ENCODE results near the gene MTHFD1L.
"Not testable (repeated sequence)": the region's sequence is repeated elsewhere in the genome, so short reads cannot be mapped to it uniquely, and the experiment has no call there.

Gene MTHFD1L

DNA sequence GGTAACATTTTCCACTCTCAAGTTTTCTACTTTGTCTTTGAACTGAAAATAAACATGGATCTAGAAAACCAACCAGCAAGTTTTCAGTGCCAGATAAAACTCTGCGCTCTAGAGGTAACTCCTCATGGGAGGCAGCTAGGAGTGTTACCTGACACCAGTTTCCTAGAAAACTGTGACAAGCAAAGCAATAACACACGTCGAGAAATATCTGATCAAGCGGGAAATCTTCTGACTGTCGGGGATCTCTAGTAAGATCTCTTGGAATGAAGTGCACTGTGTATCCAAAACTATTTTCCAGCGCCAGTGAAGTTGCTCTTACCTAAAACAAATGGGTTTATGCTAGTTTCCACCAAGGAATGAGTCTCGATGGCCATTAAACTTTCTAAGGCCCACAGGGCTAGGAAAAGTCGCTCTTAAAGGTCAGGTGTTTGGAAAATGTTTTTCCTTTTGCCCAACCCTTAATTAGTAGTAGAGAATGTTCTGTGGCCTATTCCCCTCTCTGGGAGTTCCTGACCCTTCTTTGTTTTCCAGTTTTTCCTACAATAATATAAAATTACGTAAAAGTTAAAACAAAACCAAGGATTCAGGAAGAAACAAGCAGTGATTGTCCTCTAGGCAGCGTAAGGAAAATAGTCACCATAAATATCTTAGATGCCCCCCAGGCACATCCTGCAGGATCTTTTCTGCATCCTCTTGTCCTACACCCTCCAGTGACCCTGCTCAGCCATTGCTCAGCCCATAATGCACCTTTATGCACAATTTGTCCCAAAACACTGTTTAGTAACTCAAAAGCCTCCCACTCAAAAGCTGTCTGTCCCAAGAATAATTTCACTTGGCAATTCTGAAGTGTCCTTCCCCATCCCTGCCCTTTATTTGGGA is 236.6 kb downstream of the MTHFD1L start:
- no peak for DNase-seq

DNA sequence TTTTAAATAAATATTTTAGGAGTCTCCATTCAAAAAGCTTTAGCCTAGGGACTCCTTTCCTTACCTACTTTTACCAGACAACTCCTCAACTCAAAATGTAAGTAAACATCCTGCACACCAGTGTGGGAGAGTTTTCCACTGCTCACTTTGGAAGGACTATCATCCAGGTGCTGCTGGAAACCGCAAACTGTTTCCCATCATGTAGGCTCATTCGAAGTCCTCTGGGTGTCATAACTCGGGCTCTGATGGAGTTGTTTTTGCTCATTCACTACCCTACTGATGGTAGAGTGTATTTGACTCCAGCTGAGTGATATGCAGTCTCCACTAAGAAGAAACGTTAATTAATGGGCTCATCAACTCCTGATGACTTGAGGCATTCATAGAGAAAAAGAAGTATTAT is 237.8 kb downstream of the MTHFD1L start:
- no peak for DNase-seq

DNA sequence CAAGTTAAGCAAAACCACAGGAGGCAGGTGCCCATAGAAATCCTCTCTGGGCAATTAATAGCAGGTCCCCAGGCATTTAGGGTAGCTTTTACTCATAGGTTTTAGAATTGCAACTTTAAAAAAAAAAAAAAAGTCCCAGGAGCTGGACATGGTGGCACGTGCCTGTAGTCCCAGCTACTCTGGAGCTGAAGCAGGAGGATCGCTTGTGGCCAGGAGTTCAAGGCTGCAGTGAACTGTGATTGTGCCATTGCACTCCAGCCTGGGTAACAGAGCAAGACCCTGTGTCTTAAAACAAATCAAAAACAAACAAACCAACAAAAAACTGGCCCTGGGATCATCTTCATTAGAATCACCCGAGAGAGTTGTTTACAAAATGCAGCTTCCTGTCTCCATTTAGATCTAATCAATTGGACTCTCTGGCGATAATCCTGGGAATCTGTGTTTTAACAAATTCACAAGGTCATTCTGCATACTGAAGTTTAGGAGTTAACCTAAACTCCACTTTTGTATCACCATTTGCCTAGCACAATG is 242.5 kb downstream of the MTHFD1L start:
- DNase-seq: no peak

DNA sequence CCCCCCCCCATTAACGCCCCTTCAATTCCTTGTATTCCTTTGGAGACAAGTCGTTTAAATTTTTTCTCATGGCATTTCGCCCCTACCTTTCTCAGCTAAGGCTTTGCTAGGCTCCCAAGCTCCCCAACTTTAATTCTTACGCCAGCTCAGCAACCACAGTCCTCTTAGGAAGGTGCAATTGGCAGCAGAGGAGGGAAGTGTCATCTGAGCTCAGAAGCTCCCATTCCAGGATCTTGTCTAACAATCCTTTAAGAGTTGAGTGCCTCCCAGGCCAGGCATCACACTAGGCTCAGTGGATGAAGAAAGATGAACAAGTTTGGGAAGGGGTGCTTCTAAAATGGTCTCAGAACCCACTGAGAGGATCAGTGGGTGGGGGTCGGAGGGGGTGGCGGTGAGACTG is 243.0 kb downstream of the MTHFD1L start:
- no peak for DNase-seq

DNA sequence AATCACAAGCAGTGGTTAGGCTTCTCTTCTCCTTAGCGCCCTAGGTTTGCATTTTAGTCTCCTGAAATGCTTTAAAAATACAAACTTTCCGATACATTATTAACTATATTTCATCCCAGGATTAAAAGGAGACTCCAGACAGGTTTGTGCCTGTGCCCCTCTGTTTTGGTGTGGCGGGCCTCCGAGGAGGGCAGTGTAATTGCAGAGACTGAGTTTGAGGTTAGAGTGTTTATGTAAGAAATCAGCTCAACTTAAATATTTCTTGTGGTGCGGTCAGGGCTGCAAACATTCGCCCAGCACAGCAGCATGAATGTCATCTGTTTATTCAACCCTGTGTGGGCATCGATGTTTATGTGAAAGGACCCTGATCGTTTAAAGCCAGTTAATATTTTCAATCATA is 243.9 kb downstream of the MTHFD1L start:
- no peak for DNase-seq

DNA sequence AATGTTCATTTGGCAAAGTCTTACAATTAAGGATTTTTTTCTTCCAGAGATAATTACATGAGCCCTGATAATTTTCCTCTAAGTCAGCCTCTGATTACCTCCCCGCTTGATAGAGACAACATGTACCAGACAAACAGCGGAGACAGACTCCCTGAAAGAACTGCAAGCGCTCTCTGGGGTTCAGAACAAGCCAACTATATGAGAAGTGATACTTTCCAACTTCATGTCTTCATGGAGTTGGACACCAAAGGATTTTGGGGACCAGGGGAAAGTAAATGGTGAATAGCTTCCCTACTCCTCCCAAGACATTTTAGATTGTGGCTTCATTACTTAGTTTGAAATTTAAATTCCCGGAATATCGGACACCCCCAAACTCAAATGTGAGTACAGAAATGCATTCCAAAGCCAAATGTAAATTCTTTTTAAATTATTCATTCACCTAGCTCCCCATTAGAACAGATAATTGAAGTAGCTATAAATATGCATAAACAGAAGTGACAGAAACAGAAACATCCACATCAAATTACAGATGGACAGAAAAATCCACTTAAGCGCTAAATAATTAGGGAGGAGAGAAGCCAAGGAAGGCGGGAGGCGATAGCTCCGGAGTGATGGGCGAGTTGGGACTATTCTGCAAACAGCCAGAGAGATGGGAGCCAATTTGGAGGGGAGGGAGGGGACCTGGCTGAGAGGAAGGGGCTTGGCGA is 244.5 kb downstream of the MTHFD1L start:
- no peak for DNase-seq

DNA sequence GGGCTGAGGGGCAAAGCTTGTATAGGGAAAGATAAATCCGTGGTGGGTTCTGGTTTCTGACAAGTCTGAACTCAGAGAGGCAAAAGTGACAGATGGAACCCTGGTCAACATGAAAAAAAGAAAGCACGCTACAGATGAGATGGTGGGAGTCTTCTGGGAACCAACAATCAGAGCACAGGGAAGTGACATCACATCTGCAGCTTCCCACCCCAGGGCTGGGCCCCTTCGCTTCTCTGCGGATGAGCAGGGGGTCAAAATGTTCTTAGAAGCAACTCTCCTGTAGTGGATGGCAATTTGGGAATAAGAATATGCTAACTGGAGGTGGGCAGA is 245.0 kb downstream of the MTHFD1L start:
- DNase-seq: no peak

DNA sequence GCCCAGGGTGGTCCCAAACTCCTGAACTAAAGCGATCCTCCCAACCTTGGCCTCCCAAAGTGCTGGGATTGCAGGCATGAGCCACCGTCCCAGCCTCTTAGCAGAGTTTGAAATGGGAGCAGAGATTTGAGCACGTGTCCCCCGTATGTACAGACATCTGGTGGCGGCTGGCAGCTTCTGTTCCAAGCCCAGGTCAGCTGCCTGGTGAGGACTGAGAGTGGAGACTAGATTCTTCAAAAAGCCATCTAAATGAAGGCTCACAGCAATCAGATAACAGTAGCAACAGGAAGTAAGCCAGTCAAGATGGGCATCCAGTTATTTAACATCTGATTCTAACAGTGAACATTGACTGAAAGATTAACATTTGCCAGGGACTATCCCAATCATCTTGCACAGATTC is 246.2 kb downstream of the MTHFD1L start:
- DNase-seq: no peak

DNA sequence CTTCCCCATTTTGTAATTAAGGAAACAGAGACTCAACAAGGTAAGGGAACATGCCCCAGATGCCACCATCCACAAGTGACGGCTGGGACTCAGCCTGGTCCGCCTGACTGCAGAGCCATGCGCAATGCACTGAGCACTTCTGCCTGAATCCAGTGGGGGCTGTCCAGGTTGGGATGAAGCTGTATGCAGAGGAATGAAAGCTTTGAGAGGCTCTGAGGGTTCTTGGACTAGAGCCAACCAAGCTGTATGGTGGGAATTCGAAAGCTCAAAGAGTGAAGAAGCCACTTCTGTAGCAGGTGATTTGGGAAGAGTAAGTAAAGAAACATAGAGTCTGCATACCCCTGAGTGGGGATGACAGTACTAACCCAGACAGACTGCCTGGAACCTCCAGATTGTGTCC is 246.6 kb downstream of the MTHFD1L start:
- DNase-seq: no peak

DNA sequence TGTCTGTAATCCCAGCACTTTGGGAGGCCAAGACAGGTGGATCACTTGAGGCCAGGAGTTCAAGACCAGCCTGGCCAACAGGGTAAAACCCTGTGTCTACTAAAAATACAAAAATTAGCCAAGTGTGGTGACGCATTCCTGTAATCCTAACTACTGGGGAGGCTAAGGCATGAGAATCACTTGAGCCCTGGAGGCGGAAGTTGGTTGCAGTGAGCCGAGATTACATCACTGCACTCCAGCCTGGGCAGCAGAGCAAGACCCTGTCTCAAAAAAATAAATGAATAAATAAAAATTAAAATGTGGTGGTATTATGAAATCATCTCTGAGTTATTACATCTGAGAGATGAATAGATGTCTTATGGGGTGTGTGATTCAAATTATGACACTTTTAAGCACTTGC is 247.4 kb downstream of the MTHFD1L start:
- DNase-seq: not testable (repeated sequence)

DNA sequence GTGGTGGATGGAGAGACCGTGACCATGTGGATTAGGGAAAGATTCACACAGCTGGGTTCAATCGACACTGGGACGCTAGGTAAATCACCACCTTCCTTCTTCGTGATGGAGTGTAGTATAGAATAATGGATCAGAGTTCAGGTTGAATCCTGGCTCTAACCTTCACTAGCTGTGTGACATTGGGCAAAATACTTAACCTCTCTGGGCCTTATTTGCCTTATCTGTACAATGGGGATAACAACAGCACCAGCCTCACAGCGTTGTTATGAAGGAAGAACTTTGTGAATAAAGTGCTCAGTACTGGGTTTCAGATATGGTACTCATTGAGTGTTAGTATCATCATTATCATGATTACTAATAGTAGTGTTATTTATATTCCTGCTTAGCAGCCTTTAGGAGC is 248.1 kb downstream of the MTHFD1L start:
- DNase-seq: no peak

DNA sequence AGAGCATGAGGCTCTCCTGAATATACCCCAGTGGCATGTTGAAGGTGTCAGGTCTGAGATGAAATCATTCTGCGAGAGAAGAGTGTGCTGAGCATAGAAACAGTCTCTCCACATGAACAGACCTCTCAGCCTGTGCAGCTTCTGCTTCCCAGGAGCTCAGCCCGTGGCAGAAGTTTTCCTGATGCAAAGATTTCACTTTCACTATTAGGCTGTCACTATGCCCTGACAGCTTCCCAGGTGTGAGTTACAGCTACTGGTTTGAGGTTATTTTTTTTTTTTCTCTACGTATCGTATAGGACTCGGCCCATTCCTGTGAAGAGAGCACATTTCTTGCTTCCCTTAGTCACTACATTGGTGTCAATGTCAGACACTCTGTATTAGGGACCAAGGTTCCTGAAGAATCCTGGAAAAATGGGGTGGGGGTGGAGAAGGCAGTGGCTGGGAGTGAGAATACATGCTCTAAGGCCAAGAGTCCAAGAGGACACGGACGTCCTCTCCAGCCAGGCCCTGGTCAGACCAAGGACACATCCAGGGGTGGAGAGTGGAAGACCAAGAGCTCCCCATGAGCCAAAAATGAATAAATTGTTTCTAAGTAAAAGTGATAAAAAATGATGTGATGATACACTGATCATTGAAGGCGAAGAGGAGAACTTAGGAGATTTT is 253.1 kb downstream of the MTHFD1L start:
- DNase-seq: no peak

DNA sequence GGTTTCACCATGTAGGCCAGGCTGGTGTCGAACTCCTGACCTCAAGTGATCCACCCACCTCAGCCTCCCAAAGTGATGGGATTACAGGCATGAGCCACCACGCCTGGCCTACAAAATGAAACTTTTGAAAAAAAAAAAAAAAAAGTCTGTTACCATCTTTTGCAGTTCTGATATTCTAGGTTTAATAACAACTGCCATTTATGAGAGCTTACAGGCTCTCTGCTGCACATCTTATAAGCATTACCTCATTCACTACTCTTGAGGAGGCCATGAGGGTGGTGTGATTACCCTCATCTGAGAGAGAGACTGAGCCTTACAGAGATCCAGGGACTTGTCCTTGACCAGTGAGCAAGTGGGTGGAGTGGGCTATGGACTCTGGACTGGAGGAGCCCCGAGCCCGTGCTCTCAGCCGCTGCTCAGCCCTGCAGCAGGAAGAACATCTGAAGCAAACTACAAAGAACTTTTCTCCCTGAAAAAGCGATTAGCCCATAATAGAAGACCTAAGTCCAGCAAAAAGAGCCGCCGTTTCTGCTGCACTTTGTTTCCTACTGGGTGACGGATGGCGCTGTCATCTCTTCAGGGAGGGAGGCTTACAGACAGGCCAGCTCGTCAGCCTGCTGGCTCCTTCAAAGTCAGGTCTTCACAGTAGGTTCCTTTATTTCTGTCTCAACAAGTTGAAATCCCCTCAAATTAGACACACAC is 254.5 kb downstream of the MTHFD1L start:
- DNase-seq: no peak

DNA sequence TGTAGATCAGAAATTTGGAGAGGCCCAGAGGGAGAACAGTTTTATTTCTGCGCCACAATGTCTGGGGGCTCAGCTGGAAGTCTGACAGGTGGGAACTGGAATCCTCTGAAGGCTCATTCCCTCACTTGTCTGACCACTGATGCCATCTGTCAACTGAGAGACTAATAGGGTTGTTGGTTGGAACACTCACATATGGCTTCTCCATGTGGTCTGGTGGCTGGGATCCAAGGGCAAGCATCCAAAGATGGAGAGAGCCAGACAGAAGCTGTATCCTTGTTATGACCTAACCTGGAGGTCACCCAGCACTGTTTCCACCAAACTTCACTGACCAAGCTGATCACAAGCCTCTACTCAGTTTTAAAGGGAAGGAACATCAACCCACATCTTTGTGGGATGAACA is 256.4 kb downstream of the MTHFD1L start:
- no peak for DNase-seq

DNA sequence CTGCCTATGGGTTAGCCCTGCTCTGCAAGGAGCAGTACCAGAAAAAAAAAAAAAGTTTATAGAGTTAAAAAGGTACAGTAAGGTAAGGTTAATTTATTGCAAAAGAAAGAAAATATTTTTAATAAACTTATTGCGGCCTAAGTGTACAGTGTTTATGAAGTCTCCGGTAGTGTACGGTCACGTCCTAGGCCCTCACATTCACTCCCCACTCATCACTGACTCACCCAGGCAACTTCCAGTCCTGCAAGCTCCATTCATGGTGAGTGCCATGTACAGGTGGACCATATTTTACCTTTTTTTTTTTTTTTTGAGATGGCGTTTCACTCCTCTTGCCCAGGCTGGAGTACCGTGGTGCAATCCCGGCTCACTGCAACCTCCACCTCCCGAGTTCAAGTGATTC is 258.1 kb downstream of the MTHFD1L start:
- not testable (repeated sequence) for DNase-seq

DNA sequence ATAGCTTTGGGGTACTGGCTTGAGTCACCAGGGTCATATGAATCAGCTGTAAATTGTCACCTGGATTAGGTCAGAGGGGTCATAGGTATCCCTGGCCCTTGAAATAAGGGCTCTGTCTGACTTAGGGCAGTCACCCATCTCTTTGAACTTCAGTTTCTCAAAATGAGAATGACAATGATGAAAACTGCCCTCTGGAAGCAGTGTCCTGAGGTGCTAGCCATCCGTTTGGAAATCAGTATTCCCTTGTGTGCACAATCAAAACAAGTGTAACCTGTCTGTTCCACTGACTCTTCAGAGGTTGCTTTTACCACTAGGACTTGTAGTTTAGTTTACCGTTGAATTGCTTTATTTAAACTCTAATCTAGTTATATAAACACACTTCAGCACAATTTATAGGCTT is 259.7 kb downstream of the MTHFD1L start:
- DNase-seq: not testable (repeated sequence)

DNA sequence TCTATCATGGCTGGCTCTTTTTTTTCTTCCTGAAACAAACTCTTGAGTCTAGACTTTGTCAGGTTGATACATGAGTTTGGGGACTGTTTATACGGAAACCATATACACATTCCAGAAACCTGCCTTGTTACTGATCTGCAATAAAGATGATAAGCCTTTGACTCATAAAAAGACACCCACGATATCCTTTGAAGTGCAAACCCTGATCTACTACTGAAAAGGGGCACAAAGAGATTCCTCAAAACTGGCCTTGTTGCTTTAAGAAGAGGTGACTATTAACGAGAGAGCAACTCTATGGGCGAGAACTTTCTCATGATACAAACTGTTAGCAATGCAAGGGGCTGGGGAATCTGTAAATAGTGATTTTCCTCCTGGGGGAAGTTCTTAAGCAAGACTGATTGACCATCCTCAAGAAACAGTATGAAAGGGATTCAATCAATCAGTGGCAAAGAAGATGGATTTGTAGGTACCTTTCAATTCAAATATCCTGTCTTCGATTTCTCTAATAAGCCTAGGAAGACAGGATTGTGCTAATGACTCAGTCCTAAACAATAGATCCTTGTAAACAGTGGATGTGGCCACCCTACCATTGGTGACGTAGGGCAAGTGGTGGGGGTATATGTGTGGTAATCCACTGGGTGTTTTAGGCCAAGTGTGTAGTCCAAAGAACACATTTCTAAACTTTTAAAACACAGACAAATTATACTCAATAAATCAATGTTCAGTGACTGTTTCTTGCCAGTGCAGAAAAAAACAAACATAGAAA is 260.3 kb downstream of the MTHFD1L start:
- DNase-seq: not testable (repeated sequence)

DNA sequence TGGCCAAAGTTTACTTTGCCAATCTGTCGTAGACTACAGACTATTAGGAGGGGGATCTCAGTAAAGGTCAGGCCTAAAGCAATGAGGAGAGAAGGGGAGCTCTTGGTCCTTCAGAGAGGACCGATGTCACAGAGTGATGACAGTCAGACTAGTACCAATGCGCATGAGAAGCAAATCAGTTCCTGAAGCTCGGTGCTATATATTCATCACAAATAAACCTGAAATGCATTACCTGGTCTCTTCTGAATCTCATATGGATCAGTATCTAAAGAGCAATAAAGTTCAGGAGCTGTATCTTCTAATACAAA is 260.9 kb downstream of the MTHFD1L start:
- DNase-seq: not testable (repeated sequence)

DNA sequence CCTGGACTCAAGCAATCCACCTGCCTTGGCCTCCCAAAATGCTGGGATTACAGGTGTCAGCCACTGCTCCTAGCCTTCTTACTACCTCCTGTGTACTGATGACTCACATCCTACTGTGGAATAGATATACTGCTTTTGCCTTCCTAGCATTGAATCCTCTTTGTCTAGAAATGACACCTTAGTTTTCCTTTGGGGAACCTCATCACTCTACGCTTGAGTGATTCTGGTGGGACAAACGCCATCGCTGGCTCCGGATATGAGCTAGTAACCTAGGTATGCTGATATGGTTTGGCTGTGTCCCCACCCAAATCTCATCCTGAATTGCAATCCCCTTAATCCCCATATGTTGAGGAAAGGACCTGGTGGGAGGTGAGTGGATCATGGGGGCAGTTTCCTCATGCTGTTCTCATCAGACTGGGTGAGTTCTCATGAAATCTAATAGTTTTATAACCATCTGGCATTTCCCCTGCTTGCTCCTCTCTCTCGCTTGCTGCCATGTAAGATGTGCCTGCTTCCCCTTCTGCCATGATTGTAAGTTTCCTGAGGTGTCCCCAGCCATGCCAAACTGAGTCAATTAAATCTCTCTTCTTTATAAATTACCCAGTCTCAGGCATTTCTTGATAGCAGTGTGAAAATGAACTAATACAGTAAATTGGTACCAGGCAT is 261.8 kb downstream of the MTHFD1L start:
- not testable (repeated sequence) for DNase-seq

DNA sequence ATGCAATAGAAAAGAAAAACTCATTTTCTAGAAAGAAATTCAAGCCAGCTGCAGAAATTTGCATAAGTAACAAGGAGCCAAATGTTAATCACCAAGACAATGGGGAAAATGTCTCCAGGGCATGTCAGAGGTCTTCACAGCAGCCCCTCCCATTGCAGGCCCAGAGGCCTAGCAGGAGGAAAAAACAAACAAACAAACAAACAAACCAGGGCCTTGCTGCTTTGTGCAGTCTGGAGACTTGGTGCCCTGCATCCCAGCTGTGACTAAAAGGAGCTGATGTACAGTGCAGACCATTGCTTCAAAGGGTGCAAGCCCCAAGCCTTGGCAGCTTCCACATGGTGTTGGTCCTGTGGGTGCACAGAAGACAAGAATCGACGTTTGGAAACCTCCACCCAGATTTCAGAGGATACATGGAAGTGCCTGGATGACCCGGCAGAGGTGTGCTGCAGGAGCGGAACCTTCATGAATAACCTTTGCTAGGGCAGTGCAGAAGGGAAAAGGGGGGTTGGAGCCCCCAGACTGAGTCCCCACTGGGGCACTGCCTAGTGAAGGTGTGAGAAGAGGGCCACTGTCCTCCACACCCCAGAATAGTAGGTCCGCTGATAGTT is 263.4 kb downstream of the MTHFD1L start:
- DNase-seq: no peak

DNA sequence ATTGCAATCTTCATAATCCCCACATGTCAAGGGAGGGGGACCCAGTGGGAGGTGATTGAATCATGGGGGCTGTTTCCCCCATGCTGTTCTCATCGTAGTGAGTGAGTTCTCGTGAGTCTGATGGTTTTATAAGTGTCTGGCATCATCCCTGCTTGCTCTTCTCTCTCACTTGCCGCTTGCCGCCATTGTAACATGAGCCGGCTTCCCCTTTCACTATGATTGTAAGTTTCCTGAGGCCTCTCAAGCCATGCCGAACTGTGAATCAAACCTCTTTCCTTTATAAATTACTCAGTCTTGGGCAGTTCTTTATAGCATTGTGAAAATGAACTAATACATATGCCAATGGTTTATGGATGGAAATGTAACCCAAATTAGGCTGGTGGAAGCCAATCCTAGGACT is 264.8 kb downstream of the MTHFD1L start:
- DNase-seq: no peak

Data from stimulated activated CD4-positive, alpha-beta T cell treated with anti-CD3 and anti-CD28 coated beads, Interleukin-4, amount 100 ng/mL, for 1 hour (primary cell).